Uterus (tissue), 2 donors: ENCODE results near the gene IL1RL1.

Experiments used
- CTCF ChIP-seq, 4 experiments: fragments of 200-600 bp in 2 of 4; fragments of 450-650 bp in 2 of 4; sonication (generic) in 2 of 4; IDR thresholded peaks; one replicate each; pipeline ENCODE4 v1.5.1; 2016 to 2019; ENCODE audit warnings: antibody characterized with exemption in 4 of 4, mild to moderate bottlenecking in 2 of 4, moderate library complexity in 1 of 4
- POLR2A ChIP-seq, 2 donors: fragments of 450-650 bp; IDR thresholded peaks; one replicate each; pipeline ENCODE4 v1.6.1; 2016; ENCODE audit warnings: antibody characterized with exemption in 2 of 2, mild to moderate bottlenecking in 1 of 2, moderate library complexity in 1 of 2

GRCh38 chr2:102313025-102313424 lies 1.7 kb downstream of the IL1RL1 start:
- no peak for TF ChIP-seq POLR2A (IDR thresholded peaks at IDR 0.05)
- no peak for TF ChIP-seq CTCF (IDR thresholded peaks at IDR 0.05)
